Measurements from ENCODE around the gene DLG1.

The DLG1 gene

DNA sequence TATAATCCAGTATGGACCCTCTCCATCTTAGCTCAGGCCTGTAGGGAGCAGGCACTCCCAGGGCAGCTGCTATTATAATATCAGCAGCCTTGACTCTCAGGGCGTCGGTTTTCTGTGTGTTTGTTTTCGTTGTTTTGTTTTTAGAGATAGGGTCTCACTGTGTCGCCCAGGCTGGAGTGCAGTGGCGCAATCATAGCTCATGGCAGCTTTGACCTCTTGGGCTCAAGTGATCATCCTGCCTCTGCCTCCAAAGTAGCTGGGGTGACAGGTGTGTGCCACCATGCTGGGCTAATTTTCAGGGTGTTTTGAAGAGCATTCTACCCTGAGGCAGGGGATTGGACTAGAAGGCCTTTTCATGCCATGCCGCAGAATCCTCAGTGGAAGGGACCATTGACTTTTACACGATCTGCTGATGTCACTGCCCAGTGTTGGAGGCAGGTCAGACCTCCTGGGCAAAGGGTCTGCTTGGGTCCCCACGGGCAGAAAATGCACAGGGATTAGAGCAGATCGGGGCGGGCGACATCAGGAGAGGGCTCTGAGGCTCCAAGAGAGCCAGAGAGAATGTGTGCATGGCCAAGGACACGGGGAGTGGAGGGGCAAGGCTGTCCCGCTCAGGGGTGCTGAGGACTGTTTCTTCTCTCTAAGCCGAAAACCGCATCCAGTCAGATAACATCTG lies 276.5 kb downstream of the DLG1 start:
- no peak for DNase-seq (ENCODE audit: low read depth in 2 of 2, low spot score in 1 of 2)

DNA sequence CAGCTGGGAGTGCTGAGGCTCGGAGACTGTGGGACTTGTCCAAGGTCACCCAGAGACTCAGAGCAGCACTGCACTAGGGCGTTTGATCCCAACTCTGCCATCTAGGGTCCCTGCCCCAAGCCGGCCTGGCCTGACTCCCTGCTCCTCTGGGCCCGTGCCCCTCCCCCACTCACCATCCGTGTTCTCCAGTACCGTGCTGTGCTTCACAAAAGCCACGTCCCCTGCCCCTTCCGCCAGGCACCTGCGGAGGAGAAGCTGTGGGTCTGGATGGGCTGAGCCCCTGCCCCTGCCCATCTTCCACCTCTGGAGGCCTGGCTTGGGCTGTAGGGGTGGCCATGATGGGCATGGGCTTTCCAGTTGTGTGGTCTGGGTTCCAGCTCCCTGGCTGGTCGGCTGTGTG lies 277.2 kb downstream of the DLG1 start:
- no peak for DNase-seq (ENCODE audit: low read depth in 2 of 2, low spot score in 1 of 2)

DNA sequence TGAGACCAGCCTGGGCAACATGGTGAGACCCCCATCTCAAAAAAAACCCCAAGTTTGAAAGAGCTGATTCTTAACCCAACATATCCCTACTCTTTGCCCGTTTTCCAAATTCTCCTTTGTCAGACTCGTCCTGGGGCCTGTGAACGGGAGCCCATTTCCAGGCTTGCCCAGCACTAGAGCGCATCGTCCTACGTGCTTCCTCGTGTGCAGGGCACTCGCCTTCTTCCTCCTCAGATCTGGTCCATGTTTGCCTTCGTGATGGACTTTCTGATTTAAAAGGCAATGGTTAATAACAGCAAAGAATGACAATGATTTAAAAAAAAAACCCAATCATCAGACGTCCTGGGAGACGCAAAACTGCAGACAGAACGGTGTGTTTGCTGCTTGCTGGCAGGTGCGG lies 278.9 kb downstream of the DLG1 start:
- DNase-seq (ENCODE audit: low read depth in 2 of 2, low spot score in 1 of 2) = no peak

DNA sequence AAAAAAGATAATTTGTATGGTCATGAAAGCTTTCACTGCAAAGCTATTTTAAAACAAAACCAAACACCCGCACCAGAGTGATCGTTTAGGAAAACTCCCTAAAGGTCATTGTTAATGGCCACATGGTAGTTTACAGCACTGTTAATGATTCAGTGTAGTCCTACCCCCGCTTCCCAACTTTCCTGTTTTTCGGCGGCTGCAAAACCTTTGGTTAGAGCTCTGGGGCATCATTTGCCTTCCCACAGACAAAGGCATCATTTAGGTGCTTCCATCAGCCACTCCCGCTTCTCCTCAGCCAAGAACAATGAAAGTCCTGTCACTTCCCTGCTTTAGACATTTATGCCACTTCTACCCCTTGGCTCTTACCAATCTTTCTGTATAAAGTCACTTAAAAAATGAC lies 279.4 kb downstream of the DLG1 start:
- no peak for DNase-seq (ENCODE audit: low read depth in 2 of 2, low spot score in 1 of 2)

DNA sequence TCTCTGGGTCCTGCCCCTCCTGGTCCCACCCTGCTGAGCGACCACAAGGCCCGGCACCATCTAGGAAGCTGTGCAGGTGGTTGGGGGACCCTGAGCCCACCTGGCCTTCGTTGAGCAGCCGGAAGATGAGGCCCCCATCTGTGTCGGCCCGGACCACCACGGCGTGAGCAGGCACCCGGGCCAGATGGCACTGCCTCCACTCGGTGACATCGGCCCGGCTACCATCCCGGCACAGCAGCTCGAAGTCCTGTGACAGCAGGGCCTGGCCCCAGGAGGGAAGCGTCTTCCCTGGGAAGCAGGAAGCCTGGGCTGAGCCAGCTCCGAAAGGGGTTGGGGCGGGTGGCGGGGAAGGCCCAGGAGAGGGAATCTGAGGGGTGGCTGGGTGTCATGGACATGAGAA lies 281.4 kb downstream of the DLG1 start:
- DNase-seq (ENCODE audit: low read depth in 2 of 2, low spot score in 1 of 2) = no peak

DNA sequence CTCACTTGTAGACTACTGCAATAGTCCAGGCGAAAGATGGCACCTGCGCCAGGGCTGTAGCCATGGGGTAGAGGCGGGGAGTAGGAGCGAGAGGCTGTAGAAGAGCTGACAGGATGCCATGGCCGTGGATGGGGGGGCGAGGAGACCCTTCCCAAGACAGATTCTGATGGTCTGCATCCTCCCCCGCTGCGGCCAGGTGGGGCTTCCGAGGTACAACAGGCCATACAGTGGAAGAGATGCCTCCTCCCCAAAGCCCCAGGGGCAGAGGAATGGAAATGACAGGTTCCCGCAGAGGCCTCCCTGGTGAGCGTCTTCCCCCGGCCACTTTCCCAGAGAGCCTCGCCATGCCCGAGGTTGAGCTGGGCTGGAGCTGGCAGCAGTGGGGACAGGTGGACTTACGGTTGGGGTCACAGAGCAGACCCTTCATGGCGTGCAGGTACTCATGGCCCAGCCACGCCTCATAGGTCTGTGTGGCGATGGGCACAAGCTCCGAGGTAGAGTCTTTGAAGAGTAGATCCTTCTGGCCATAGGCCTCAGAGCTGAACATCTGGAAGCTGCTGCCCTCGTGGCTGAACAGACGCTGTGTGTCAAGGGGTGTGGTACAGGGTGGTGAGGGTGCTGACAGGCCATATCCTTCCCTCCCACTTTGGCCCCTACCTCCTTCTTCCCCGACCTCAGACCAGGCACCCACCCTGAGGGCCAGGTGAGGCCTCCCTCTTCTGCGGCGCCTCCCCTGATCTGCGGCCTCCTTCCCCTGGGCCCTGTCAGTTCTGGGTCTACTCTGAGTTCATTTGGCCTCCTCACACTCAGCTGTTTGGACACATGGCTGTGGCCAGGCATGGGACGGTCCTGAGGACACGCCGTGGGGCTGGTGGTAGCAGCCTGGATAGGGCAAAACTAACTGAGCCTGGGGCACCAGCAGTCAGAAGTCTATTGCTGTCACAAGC lies 282.3 kb downstream of the DLG1 start:
- DNase-seq (ENCODE audit: low read depth in 2 of 2, low spot score in 1 of 2) = no peak

DNA sequence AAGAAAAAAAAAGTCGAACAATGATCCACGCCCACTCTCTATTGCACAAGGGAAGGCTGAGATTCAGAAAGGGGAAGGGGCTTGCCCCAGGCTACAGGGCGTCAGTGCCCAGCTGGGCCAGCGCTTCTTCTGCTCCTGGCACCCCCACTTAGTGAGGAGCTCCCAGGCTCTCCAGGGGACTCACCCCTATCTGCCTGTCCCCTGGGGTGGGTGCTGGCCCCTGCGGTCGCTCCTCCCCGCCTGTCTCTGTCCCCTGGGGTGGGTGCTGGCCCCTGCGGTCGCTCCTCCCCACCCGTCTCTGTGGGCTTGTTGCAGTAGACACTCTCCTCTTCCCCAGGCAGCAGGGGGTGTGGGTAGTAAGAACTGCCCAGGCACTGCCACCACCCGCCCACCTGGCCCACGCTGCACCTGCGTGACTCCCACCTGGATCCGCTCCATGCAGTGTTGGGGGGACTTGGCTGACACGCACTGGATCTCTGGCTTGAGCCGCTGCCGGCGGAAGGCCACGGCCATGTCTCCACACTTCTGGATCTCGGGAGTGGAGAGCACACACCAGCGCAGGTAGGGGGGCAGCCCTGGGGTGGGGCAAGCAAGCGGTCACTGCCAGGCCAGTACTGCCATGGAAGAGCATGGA lies 283.4 kb downstream of the DLG1 start:
- no peak for DNase-seq (ENCODE audit: low read depth in 2 of 2, low spot score in 1 of 2)

DNA sequence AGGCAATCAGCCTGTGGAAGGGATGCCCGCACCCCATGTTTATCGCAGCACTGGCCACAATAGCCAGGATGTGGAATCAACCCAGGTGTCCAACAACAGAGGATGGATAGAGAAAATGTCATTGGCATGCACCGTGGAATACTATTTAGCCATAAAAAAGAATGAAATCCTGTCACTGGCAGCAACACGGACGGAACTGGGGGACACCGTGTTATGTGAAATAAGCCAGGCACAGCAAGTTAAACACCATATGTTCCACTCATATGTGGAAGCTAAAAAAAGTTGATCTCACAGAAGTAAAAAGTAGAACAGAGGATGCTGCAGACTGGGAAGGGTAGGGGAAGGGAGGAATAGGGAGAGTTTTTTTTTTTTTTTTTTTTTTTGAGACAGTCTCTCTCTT lies 284.4 kb downstream of the DLG1 start:
- DNase-seq (ENCODE audit: low read depth in 2 of 2, low spot score in 1 of 2) = no peak

DNA sequence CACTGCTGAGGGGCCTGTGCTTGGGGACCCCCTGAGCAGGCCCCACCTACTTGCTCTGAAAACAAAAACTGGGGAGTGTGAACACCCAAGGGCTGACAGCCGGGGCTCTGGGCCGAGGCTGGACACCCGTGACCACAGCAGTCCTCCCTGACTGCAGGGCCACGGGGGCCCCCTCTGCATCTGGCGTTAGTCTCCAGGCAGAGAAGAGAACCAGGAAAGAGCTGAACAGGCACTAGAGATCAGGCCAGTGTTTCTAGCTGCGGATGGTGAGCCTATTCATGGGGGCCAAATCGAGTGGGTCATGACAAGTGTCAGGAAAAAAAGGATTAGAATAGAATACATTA lies 285.9 kb downstream of the DLG1 start:
- DNase-seq (ENCODE audit: low read depth in 2 of 2, low spot score in 1 of 2) = no peak

DNA sequence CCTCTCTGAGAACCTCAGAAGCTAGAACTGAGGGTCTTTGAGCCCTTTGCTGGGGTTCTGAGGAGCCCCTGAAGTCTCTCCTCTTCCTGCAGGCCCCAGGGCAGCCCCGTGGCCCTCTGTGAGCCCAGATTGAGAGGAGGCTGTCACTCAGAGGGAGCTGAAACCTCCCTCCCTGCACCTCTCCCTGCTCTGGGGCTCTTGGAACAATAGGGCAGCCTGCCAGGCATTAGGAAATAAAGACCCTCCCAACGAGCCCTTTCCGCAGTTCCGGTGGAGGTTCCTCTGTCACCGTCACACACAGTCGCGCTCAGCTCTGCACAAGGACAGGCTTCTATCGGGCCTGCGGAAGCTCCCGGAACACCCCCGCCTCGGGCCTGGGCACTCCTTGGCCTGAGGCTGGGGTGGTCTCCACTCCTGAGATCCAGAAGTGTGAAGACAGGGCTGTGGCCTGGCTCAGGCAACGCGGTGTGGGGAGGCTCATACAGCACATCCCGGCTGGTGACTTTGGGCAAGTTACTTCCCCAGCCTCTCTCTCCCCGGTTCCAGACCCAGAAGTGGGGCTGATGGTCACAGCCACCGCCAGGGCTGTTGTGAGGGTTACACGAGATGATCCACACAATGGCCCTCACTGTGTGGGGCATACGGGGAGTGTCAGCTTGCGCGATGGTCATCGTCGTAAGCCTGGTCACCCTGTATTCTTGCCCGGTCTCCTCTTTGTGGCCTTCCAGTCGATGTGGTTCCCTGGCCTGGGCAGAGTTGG lies 286.5 kb downstream of the DLG1 start:
- DNase-seq (ENCODE audit: low read depth in 2 of 2, low spot score in 1 of 2) = no peak

DNA sequence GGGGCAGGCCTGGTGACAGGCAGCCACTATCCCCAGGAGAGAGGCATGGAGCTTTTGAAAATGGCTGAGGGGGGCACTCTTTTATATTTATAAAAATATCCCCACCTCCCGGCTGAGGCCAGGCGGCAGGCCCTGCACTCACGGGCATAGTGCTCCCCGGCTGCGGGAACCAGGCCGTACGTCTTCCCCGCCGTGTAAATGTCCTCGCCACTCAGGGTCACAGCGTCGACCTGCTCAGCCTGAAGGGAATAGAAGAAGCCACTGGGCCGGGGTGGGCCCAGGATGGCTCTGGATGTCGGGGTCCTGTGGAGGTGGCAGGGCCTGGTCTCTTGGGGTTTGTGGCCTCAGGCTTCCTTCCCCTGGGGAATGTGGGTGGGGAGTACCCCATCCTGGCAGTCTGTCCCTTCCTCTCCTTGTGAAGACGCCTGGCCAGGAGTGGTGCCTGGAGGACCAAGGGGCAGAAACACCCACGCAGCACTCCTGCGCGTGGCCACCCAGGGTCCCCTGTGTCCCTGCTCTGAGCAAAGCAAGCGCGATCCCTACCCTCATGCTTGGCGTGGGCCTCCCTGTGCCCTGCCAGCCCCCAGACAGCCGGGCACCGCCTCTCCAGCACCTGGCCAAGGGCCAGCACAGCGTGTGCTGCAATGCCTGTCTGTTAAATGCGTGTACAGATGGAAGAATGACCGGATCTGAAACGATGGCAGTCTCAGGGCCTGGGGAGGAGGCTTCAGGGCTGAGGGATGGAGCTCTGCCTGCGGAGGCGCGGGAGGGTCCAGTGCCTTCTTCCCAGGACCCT lies 287.7 kb downstream of the DLG1 start:
- DNase-seq (ENCODE audit: low read depth in 2 of 2, low spot score in 1 of 2) = no peak

DNA sequence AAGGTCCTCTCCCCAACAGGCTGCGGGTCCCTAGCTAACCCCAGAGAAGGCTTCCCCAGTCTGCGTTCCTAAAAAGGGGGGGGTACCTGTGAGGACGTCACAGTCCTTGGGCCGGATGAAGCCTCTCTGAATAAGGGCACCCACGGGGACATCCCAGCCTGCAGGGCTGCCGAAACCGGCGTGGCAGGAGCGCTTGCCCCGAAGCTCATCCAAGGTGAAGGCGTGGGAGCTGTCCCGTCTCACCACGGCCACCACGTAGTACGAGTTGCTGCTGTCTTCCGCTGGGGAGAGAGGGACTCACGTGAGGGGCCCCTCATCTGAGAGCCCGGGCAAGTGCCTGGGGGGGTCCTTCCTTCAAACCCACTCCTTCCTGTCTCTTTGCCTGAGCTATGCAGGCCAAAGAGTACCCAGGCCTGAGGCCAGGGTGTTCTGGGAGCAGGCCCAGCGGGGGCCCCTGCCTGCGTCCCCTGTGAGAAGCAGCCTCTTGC lies 288.8 kb downstream of the DLG1 start:
- DNase-seq (ENCODE audit: low read depth in 2 of 2, low spot score in 1 of 2) = no peak

DNA sequence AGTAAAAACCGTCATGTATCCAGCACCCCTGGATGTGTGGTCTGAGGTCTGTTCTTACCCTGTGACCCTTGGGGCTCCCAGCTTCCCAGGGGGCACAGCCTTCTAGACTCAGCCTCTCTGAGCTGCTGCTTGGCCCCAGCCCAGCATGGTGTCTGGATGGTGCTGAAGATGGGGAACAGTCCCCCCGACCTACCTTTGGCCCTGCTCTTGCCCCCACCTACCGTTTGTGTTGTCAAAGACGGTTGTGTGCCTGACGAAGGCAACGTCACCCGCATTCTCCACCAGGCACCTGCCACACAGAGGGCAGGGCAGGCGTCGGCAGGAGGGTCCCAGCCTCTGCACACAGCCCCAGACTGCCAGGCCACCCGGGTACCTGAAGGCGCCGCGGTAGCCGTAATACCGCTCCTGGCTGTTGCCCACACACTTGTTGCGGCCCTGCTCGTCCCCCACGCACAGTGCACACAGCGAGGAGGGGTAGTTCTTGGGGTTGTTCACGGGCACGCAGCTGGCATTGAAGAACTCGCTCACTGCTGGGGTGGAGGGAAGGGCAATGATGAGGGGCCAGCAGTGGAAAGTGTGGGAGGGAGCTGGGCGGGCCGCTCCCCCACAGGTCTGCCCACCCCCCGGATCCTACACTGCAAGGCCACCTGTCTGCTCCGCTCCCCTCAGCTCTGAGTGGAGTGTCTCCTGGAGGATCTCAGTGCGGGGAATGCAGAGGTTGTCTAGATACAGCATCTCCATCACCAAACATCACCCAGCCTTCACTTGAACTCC lies 289.8 kb downstream of the DLG1 start:
- DNase-seq (ENCODE audit: low read depth in 2 of 2, low spot score in 1 of 2) = no peak

DNA sequence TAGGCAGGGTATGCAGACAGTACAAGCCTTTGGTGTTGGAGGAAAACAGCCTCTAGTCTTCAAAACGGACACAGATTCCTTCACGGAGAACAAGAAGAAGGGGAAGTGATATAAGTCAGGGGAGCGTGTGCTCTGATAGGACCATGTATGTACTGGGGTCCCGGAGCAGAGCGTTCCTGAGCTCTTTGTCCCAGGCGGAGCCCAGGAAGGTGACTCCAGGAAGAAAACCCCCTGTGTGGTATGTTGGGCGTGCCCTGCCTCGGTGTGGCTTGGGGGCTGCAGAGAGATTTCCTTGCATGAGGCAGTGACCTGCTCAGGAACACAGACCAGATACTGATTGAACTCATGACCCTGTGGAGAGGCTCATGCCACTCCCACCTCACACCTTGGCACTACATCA lies 290.5 kb downstream of the DLG1 start:
- DNase-seq (ENCODE audit: low read depth in 2 of 2, low spot score in 1 of 2) = no peak

DNA sequence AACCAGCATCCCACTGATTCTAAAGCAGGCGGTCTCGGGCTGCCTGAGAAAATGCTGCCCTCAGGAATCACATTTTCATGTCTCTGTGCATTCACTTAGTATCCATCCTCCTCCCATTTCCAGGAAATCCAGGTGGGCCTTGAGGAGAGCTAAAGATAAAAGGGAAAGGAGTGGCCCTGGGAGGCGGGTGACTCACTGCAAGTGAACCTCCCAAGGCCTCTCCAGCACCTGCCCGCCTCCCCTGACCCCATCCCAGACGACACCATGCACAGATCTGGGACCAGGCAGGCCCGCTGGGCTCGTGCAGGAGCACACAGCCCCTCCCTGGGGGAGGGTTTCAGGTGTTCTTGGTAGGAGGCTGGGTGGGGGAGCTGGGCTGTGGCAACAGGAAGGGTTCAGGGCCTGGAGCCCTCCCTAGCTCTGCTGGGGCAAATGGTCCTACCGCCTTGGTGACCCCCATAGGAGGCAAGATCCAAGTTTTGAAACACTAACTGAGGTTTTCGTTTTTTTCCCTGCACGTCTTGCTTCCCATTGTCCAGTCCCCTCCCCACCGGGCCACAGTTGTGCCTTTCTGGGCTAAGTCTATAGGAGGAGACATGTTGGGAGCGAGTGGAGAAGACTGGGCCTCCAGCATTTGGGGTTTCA lies 291.0 kb downstream of the DLG1 start:
- no peak for DNase-seq (ENCODE audit: low read depth in 2 of 2, low spot score in 1 of 2)

DNA sequence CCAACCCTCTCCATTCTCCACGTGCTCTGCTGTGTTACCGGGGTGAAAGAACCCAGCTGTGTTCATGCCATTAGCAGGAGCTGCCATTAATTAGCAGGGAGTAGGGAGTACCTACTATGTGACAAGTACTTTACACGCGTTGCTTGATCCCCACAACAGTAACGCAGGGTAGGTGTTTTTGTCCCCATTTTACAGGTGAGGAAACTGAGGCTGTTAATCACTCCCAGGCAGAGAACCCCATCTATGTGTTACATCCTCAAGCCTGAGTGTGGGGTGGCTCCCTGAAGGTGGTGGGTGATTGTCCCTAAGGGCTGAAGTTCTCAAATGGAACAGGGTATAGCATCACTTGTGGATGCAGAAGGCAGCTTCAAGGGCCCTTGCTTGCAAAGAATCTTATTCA lies 291.6 kb downstream of the DLG1 start:
- DNase-seq (ENCODE audit: low read depth in 2 of 2, low spot score in 1 of 2) = no peak

DNA sequence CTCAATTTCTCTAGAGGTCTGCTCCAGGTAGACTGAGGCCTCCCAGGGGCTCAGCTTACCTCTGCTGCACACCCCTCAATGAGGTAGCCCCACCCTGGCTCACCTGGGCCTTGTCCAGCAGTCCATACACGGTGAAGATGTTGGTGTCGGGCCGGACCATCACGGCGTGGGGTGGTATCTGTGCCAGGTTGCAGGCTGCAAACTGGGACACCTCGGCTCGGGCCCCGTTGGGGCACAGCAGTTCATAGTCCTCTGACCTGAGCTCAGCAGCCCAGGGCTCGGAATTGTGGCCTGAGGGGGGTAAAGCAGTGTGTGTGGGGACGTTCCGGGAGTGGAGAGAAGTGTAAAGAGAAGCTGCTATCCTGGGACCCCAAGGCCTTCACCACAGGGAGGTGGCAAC lies 292.0 kb downstream of the DLG1 start:
- no peak for DNase-seq (ENCODE audit: low read depth in 2 of 2, low spot score in 1 of 2)

DNA sequence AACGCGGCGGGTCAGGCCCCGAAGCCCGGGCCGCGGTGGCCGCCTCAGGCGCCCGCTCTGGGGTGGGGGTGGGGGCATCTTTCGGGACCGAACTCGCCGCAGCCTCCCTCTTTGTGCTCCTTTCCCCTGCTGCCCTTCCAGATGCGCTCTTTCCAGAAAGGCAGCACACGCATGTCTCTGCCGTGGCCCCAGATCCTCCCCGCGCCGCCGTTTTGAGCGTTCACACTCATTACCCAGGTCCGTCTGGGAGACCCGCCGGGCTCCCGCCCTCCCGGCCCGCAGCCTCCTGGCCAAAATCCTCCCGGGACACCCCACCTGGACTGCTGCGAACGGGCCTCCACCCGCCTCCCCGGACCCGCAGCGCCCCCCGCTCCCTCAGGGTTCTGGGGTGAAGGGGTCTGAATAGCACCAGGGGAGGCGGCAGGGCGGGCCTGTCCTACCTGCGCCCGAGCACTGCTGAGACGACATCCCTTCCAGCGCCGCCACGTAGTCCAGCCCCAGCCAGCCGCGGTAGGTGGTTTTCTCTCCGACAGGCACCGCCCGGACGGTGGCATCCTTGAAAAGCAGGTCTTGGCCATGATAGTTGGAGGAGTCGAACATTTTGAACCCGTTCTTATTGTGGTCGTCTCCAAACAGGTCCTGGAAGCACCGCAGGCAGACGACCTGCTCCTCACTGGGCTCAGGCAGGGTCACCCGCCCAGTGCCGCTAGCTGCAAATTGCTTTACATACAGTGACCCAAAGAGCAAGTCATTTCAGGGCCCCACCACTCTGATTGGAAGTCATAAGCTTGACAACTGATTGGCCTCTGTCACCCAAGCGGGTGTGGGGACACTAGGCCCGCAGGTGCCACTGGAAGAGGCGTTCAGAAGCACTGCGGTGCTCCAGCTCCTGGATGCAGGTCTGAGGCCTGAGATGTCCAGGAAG lies 294.7 kb downstream of the DLG1 start:
- no peak for DNase-seq (ENCODE audit: low read depth in 2 of 2, low spot score in 1 of 2)
